NOMO-1 (cell line): ENCODE measurements around the gene TRIM61.

Experiments used
- DNase-seq, 2 experiments: peaks; one replicate each; lab custom pipeline; 2025; ENCODE audit not compliant: unreplicated experiment in 2 of 2; lab: John Stamatoyannopoulos, UW

TRIM61 gene

GRCh38 chr4:164918956-164919355 lies 58.5 kb downstream of the TRIM61 start:
- no peak for DNase-seq
